ENCODE results near the gene STX8.
A peak's percentile ranks its signal among the peaks of the same experiment; 100 is the strongest.
"Not testable (repeated sequence)": the region's sequence is repeated elsewhere in the genome, so short reads cannot be mapped to it uniquely, and the experiment has no call there.

STX8 gene

GRCh38 chr17:9467518-9467917 lies 108.1 kb downstream of the STX8 start:
- Histone ChIP-seq H3K36me3 (no peaks in the 10 kb centered on the region), H3K9me3 (ENCODE audit: severe bottlenecking) (no peaks in the 10 kb centered on the region), H3K27me3 (ENCODE audit: insufficient read depth, low read depth, severe bottlenecking) (no peaks in the 10 kb centered on the region), H3K4me3 (ENCODE audit: low read depth, low read length) (no peak overlapping the region), H3K27ac (no peak overlapping the region)
- peak; percentile 55; the same call in 1 of the 2 replicates for TF ChIP-seq CTCF (IDR thresholded peaks at IDR 0.05; ENCODE audit: low read depth, low read length)
- peak; percentile 19 for DNase-seq

- Histone ChIP-seq H3K9me3 (ENCODE audit: severe bottlenecking) (no peaks in the 10 kb centered on the region), H3K27ac (no peak overlapping the region), H3K36me3 (no peaks in the 10 kb centered on the region), H3K27me3 (ENCODE audit: insufficient read depth, low read depth, severe bottlenecking) (no peaks in the 10 kb centered on the region), H3K4me3 (ENCODE audit: low read depth, low read length) (no peak overlapping the region)
- DNase-seq = no peak
- no peak for TF ChIP-seq CTCF (IDR thresholded peaks at IDR 0.05; ENCODE audit: low read depth, low read length)
These were observed 110.3 kb downstream of the STX8 start for GRCh38 chr17:9465210-9465921.

- H3K4me3 ChIP-seq (ENCODE audit: low read depth, low read length) = no peak overlapping the region
- TF ChIP-seq CTCF (IDR thresholded peaks at IDR 0.05; ENCODE audit: low read depth, low read length) = no peak
- no peak overlapping the region for H3K27ac ChIP-seq
- DNase-seq = no peak
- no peaks in the 10 kb centered on the region for H3K36me3 ChIP-seq
- no peaks in the 10 kb centered on the region for H3K9me3 ChIP-seq (ENCODE audit: severe bottlenecking)
- no peaks in the 10 kb centered on the region for H3K27me3 ChIP-seq (ENCODE audit: insufficient read depth, low read depth, severe bottlenecking)
These were observed 118.6 kb downstream of the STX8 start for GRCh38 chr17:9457005-9457404.

GRCh38 chr17:9456330-9456729 lies 119.3 kb downstream of the STX8 start:
- DNase-seq = no peak
- no peak overlapping the region for H3K27ac ChIP-seq
- no peaks in the 10 kb centered on the region for H3K27me3 ChIP-seq (ENCODE audit: insufficient read depth, low read depth, severe bottlenecking)
- H3K4me3 ChIP-seq (ENCODE audit: low read depth, low read length) = no peak overlapping the region
- H3K36me3 ChIP-seq = no peaks in the 10 kb centered on the region
- H3K9me3 ChIP-seq (ENCODE audit: severe bottlenecking) = no peaks in the 10 kb centered on the region
- TF ChIP-seq CTCF (IDR thresholded peaks at IDR 0.05; ENCODE audit: low read depth, low read length) = no peak

GRCh38 chr17:9451934-9452333 lies 123.7 kb downstream of the STX8 start:
- Histone ChIP-seq H3K9me3 (ENCODE audit: severe bottlenecking) (no peaks in the 10 kb centered on the region), H3K27ac (no peak overlapping the region), H3K36me3 (no peaks in the 10 kb centered on the region), H3K4me3 (ENCODE audit: low read depth, low read length) (no peak overlapping the region), H3K27me3 (ENCODE audit: insufficient read depth, low read depth, severe bottlenecking) (no peaks in the 10 kb centered on the region)
- TF ChIP-seq CTCF (IDR thresholded peaks at IDR 0.05; ENCODE audit: low read depth, low read length) = no peak
- DNase-seq = no peak

- H3K4me3 ChIP-seq (ENCODE audit: low read depth, low read length); H3K27ac ChIP-seq; H3K36me3 ChIP-seq; DNase-seq; H3K9me3 ChIP-seq (ENCODE audit: severe bottlenecking); H3K27me3 ChIP-seq (ENCODE audit: insufficient read depth, low read depth, severe bottlenecking): not testable (repeated sequence)
These were observed 128.3 kb downstream of the STX8 start for GRCh38 chr17:9447298-9447697.

Data from WERI-Rb-1 (cell line).